Activated CD8-positive, alpha-beta memory T cell treated with anti-CD3 and anti-CD28 coated beads for 4 hours (primary cell): ENCODE results near the gene PLD1.

Source experiments
- DNase-seq, 2 donors: peaks; one replicate each; pipeline ENCODE4 v3.0.0-alpha.2; 2020; ENCODE audit warnings: low read depth in 2 of 2

The PLD1 gene

DNA sequence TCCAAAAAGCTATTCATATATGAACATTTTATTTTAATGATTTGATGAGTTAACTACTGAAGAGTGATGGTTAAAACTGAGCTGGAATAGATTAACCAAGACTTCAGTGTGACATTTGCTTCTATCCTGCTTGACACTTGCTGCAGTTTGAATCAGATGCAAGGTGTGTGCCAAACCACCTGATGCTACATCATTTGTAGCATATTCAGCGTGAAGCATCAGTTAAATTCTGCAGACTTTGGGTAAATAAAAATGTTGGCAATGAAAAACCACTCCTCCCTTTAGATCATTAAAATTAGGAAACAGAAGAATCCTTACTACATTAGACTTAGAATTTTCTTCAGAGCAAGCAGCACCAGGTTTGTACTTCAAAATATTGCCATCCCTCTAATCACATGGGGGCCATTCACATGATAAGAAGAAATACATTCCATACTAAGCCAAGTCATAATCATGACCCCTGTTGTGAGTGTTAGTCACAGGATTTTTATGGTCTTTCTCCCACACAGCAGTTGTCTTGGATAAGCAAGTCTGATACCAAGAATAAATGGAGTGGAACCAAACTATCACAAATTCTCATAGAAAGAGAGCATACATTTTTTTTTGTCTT, 189.4 kb downstream of the PLD1 start:
- DNase-seq: no peak

DNA sequence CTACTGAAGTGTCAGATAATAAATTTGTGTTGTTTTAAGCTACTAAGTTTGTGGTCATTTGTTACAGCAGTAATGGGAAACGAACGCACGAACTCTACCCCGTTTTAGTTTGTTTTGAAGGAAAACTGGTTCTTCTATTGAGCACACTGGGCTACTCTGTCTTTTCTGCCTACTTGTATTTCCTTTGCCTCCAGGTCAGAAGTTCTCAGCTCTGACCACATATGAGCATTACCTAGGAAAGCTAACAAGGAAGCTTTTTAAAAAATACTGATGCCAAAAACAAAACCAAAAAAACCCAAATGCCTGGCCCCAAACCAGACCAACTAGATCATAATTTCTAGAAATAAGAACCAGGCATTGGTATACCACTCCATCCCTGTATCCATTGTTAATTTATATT, 193.5 kb downstream of the PLD1 start:
- DNase-seq: no peak

DNA sequence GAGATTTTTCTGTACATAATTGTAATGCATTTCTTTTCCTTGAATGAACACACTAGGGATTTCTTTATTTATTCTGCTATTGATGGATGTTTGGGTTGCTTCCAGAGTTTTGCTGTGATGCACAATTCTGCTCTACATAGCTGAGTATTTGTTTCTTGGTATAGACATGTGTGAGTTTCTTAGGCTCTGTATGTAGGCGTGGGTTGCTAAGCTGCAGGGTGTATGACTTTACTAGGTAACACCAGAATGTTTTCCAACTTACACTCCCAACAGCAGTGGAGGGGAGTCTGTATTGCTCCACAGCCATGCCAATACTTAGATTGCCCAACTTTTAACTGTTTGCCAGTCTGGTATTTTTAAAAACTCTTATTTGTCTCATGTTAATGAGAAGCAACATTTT, 194.6 kb downstream of the PLD1 start:
- DNase-seq: no peak

DNA sequence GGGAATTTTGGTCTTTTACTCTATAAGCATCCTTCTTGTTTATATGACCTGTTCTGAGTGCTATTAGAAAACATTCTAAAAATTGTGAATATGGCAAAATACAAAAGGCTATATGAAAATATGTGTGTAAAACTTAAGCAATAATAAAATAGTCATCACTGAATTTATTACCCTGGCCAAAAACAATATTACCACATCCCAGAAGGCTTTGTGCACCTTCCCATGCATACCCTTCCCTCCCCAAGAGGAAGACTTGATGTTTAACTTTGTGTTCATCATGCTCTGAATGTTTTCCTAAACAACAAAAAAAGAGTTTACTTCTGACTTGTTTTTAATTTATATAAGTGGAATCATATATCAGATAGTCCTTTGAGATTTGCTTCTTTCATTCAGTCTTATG, 195.0 kb downstream of the PLD1 start:
- no peak for DNase-seq

DNA sequence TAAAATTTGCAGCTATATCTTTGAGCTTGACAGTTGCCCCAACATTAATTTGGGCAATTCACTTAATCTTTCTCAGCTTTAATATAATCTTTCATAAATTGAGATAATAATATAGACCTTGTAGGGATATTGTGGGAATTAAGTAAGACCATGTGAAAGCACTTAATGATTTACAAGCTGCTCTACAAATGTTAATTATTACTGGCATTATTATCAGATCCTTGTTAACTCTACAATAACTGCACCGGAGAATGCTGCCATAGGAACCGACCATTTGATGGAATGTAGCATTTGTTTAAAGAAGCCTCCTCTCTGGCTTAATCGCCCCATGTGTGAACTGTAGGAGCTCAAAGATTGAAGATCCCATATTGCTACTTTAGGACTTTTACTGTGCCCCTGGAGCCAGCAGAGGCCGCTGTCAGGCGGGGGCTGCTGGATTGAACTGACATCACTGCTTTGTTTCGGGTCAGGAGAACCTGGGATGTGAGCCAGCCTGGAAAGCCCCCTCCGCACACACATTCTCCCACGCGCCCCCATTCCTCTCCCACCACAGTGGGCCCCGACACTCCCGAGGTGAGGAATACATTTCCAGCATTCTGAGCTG, 195.9 kb downstream of the PLD1 start:
- DNase-seq: no peak

DNA sequence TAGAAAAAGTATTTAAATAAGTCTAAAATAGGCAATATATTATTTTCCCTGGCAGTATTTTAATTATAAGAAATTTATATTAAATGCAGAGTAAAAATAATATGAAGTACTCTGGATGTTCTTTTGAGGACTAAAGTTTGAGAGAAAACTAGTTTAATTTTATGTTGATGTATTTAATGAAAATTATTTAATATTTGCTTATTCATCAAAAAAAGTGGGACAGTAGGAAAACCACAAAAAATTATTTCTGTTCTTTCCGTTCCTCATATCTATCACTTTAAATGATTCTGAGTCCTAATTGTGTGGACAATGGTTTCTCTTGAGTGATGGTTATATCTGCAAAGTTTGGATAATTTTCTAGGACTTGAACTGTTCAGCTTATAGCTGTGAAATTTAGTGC, 202.8 kb downstream of the PLD1 start:
- no peak for DNase-seq

DNA sequence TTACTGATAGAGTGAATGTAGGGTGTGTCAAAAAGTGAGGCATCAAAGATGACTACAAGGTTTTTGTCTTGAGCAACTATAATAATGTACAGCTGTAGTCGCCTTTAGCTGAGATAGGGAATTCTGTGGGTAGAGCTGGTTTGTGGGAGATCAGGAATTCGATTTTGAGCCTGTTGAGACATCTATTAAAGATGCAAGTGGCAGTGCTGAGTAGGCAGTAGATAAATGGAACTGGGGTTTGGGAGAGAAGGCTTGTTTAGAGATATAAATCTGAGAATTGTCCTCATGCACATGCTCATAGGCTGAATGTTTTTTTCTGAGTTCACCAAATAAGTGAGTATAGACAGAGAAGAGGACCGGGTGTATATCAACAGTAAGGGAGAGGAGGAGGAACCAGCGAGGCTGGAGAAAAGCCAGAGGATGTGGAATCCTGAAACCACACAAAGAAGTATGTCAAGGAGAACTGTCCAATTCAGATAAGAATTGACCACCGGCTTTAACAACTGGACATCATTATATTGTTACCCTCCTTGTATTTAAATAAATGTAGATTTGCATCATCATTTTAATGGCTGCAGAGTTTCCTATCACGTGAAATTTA, 204.0 kb downstream of the PLD1 start:
- DNase-seq: no peak

DNA sequence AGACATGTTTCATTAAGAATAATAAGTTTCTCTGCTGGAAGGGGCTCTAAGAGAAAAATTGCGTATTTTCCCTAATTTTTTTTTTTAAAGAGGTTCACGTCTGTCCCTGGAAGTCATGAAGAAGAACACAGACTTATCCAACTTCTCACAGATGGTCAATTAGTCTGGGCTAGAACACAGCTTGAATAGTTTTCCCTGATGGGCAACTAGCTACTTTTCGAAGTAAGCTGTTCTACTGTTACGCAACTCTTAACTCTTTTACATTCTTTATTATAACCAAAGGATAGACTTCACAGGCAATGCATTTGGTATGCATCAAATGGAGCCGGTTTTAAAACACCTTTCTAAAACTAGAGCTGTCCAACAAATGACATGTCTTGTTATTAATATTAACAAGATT, 205.9 kb downstream of the PLD1 start:
- no peak for DNase-seq

DNA sequence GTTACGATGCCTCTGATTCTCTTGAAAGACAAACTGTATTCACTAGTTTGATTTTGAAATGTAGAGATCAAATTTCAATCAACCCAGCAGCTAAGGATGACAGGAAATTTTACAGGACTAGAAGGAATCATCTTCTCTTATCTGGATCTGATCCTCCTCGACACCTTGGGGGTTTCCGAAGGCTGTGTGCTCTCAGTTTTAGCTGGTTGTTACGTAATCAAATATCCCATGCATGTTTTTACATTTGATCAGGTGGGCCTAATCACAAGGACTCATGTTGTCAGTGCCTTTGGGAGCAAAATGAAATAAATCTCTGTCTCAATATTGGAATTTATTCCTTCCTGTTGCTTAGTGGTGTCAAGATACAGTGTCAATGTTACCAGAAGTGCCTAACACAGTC, 208.2 kb downstream of the PLD1 start:
- no peak for DNase-seq

DNA sequence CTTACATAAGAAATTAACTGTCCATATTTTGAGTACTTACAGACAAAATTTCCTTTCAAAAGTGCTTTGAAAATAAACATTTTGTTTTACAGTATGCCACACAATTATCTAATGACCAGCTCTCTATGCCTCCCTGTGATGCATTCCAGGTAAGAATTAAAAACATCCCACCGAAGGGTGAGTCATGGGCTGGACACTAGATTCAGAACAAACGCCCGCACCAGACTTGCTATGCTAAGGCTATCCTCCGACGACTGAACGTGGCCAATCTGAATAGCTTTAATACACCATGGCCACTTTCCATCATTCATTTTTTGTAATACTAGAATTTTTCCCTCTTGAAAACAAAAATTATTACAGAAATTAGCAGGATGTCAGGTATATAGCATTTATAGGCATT, 210.3 kb downstream of the PLD1 start:
- no peak for DNase-seq

DNA sequence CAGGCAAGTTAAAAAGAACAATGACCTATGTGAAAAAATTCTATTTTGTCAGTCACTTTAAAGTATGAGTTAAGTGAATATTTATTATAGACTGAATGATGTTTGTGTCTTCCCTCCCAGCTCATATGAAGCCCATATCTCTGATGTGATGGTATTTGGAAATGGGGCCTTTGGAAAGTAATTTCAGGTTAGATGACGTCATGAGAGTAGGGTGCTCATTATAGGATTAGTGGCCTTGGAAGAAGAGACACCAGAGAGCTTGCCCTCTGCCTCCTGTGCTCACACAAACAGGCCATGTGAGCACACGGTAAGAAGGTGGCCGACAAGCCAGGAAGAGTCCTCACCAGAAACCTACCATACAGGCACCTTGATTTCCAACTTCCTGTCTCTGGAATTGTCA, 211.3 kb downstream of the PLD1 start:
- DNase-seq: no peak

DNA sequence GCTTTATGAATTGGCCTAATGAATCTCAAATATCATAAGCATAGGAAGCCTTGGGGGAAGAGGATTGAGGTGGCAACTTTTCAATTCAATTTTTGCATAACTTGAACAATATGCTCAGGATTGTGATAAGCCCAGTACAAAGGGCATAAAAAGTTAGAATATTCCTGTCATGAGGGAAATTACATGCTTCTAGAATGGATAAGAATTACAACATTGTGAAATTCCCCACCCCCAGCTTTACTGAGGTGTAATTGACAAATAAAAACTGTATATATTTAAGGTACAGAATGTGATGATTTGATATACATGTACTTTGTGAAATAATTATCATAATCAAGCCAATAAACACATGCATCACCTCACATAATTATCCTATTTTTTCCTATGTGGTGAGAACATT, 217.5 kb downstream of the PLD1 start:
- DNase-seq: no peak

DNA sequence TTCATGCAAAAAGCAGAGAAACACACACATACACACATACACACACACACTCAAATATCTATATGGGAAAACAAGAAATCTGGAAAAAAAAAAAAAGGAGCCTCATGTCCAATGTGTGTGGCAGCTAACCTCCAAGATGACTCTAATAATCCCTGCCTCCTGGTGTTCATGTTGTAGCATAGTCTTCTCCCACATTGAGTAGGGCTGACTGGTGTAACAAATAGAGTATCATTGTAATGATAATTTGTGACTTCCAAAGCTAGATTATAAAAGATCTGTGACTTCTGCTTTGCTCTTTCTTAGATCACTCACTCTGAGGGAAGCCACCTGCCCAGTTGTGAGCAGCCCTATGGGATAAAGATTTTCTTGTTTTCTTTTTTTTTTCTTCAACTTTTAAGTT, 219.2 kb downstream of the PLD1 start:
- no peak for DNase-seq

DNA sequence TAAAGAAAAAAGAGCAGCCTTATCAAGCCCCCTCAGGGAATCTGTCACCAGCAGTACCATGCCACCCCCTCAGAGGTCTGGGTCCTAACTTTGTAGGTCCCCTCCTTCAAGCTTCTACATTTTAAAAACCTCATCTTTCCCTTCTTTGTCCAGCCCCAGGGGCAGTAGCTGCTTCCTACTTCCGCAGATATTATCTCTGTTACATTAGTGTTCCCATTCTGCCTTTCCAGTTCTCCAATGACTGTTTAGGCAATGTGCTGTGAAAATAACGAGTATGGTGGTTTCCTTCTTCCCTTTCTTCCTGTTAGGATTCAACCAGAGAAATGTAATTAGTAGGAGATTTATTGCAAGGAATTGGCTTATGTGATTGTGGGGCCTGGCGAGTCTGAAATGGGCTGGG, 224.0 kb downstream of the PLD1 start:
- no peak for DNase-seq

DNA sequence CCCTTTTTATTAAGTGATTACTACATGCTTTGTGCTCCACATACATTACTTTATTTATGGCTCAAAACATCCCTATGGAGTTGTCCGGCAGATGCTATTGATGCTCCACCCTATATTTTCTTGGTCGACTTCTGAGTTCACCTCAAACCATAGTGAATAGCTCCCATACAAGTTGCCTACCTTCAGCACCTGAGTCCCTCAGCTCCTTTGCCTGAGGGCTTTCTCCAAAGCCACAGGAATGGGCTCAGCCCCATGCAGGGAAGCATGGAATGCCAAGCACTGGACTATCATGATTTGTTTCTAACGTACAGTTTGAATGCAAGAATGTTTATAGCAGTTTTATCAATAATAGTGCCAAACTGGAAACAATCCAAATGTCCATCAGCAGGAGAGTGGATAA, 225.2 kb downstream of the PLD1 start:
- DNase-seq: no peak

DNA sequence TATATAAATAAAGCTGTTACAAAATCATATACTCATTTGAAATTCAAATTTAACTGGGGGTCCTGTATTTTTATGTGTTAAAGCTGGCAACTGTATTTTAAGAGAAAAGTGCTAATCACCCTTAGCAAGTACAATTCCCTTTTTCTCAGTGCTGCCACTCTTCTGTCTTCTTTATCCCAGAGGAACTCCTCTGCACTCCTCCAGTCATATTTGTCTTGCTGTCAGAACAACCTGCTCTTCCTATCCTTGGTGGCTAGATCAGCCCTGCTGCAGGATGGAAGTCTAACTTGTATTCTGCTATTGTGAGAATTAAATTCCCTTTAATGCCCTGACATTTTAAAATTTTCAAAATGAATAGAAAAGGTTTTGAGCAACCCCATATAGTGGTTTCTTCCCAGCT, 226.2 kb downstream of the PLD1 start:
- no peak for DNase-seq

DNA sequence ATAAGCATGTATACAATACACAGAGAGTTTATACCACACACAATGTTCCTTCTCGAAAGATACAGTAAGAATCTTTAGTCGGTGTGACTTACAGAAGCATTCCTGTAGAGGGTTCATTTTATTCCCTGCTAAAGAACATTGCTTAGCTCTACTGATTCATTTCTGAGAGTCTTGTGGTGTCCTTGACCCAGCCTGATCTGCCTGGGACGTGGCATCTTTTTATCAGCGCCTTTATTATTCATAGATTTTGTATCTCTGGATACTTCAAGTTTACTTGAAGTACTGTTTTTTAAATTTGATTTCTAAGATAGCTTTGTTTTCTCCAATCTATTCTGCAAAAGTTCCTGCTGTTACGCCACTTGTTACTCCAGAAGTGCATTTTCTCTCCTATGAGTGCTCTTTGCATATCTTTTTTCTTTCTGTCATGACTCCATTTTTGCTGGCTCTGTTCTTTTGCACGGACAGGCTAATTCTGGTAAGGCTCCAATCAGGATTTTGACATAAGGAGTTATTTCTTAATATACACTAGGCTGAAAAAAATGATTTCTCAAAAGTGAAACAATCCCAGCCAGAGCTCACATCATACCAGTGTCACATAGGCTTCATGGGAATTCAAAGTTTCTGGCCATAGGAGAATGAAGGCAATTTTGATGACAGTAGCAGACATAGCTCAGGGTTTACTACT, 235.6 kb downstream of the PLD1 start:
- no peak for DNase-seq

DNA sequence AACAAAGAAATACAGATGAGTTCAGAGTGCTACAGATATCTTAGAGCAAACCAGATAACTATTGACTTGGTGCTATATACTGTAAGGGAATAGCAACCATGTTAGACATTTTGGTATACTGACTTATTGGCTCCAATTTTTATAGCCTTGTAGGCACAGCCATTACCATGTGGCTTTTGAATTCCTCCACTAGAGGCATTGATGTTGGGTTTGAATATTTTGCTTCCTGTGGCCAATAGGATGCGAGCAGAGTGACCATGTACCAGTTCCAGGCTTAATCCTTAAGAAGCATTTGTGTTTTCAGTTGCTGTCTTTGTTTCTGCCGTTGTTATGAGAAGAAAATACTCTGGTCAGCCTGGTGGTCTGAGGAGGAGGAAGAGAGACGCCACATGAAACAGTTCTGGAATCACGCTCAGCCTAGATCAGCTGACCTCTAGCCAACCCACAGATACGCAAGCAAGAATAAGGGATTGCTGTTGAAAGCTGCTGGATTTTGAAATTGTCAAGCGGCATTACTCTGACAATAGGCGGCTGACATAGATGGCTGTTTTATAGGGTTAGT, 240.6 kb downstream of the PLD1 start:
- DNase-seq: no peak

DNA sequence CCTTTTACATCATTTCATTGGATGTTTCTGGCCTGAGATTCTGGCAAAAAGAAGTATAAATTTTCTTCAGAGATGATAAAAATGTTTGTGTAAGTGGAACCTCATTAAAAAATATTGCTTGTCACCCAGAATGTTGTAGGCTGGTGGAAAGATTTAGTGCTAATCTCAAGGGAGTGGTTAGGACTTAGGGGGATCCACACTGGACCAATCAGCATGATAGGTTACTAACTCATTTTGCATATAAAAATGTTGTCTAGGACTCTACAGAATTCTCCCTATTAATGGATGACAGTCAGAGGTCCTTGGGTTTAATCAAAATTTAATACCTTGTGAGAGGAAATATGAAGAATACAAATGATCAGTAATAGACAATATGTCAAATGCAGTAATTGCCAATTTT, 241.5 kb downstream of the PLD1 start:
- DNase-seq: no peak

DNA sequence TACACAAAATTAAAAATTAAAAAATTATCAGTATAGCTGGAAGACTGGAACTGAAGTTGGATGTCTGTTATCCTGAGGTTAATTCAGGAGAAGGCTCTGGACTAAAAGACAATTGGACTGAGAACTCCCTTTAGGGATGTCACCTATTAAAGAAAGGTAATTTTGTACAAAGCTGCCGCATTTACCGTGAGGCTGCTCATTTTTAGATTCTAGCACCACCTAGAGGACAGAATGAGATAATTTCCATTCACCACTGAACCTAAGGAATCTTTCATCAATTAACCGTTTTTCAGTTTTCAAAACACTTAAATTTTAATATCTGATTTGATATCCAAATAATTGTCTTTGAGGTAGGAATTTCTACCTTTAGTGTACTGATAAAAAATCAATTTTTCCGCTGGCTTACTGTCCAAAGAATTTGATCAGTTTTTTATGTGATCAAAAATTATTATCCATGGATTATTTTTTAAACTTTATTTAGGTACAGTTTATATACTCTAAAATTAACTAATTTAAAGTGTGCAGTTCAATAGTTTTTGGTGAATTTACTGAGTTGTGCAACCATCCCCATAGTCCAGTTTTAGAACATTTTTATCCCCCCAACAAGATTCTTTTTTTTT, 243.4 kb downstream of the PLD1 start:
- DNase-seq: no peak

DNA sequence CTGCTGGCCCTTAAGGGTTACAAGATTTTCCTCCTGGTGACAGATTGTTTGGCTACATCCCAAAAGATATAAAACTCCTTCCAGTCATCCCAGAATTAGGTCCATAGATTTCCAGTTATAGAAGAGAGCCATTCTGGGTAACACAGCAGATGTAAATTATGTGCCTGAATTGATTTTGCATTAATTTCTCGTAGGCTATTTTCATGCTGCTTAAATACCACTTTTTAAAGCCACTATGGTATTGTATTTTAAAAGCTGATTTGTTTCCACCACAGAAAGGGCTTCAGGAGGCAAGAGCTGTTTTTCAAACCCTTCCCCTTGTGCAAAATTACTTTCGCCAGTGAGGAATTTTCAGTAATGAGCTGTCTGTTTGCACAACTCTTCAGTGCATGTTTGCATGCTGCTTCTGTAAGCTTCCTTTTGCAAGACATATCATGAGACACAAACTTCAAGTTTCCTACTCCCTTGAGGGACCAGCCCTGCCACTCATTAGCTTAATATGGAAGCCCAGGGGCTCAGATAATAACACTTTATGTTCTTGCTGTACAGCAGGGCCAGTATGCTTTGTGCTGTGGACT, 244.7 kb downstream of the PLD1 start:
- DNase-seq: no peak
